ENCODE results near the gene PIGU.
"Not testable (repeated sequence)": the region's sequence is repeated elsewhere in the genome, so short reads cannot be mapped to it uniquely, and the experiment has no call there.

The PIGU gene

DNA sequence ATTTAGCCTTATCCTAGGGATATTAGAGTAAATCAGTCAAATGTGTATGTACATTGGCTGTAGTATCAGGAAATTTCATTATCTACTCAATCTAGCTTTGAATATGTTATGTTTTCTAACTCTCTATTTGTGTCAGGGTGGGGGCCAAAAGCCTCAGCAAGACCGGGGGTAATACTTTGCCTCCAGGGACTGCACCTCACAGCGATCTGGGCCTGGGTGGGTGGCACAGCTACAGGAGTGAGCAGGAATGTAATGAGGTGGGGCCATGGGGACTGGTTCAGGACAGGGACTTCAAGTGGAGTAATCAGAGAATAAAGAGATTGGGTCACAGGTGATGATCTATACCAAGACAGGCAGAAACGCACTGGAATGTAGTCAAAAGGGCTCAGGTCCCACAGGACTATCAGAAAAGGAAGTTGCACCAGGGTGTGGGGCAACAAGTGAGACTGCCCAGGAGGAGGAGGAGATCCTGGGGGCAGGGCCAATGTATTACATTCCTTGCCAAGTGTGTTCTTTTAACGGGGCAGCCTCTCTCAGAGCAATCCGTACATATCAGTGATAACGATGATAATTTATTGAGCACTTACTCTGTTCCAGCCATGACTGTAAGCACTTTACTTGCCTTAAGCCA lies 54.0 kb downstream of the PIGU start:
- in situ Hi-C loops (cut with MboI; ENCODE audit: low pct_unique_long_range_greater_than_20kb, low sequenced_read_pairs, unreplicated experiment): no loop called here
- no peak for DNase-seq (ENCODE audit: low spot score)

GRCh38 chr20:34621383-34622367 lies 55.2 kb downstream of the PIGU start:
- in situ Hi-C loops (cut with MboI; ENCODE audit: low pct_unique_long_range_greater_than_20kb, low sequenced_read_pairs, unreplicated experiment): no loop called here
- TF ChIP-seq CTCF (IDR thresholded peaks at IDR 0.05; ENCODE audit: extremely low read depth, insufficient read depth, missing control alignments): no peak
- DNase-seq (ENCODE audit: low spot score): no peak

More for the DNA sequence above, 54.0 kb downstream of the PIGU start:
- TF ChIP-seq CTCF (IDR thresholded peaks at IDR 0.05; ENCODE audit: extremely low read depth, insufficient read depth, missing control alignments): no peak

- TF ChIP-seq CTCF (IDR thresholded peaks at IDR 0.05; ENCODE audit: extremely low read depth, insufficient read depth, missing control alignments): no peak
- no peak for DNase-seq (ENCODE audit: low spot score)
- in situ Hi-C loops (cut with MboI; ENCODE audit: low pct_unique_long_range_greater_than_20kb, low sequenced_read_pairs, unreplicated experiment): no loop called here
These were observed 55.9 kb downstream of the PIGU start for GRCh38 chr20:34621036-34621343.

GRCh38 chr20:34618676-34619075 lies 58.2 kb downstream of the PIGU start:
- no peak for DNase-seq (ENCODE audit: low spot score)
- TF ChIP-seq CTCF (IDR thresholded peaks at IDR 0.05; ENCODE audit: extremely low read depth, insufficient read depth, missing control alignments): no peak
- in situ Hi-C loops (cut with MboI; ENCODE audit: low pct_unique_long_range_greater_than_20kb, low sequenced_read_pairs, unreplicated experiment): no loop called here

DNA sequence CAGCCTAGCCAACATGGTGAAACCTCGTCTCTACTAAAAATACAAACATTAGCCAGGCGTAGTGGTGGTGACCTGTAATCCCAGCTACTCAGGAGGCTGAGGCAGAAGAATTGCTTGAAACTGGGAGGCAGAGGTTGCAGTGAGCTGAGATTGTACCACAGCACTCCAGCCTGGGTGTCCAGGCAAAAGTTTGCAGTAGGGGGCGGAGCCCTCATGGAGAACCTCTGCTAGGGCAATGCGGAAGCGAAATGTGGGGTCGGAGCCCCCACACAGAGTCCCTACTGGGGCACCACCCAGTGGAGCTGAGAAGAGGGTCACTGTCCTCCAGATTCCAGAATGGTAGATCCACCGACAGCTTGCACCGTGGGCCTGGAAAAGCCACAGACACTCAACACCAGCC lies 60.0 kb downstream of the PIGU start:
- DNase-seq (ENCODE audit: low spot score); in situ Hi-C loops (cut with MboI; ENCODE audit: low pct_unique_long_range_greater_than_20kb, low sequenced_read_pairs, unreplicated experiment): not testable (repeated sequence)

GRCh38 chr20:34615477-34615876 lies 61.4 kb downstream of the PIGU start:
- DNase-seq (ENCODE audit: low spot score): no peak
- in situ Hi-C loops (cut with MboI; ENCODE audit: low pct_unique_long_range_greater_than_20kb, low sequenced_read_pairs, unreplicated experiment): no loop called here
- no peak for TF ChIP-seq CTCF (IDR thresholded peaks at IDR 0.05; ENCODE audit: extremely low read depth, insufficient read depth, missing control alignments)

DNA sequence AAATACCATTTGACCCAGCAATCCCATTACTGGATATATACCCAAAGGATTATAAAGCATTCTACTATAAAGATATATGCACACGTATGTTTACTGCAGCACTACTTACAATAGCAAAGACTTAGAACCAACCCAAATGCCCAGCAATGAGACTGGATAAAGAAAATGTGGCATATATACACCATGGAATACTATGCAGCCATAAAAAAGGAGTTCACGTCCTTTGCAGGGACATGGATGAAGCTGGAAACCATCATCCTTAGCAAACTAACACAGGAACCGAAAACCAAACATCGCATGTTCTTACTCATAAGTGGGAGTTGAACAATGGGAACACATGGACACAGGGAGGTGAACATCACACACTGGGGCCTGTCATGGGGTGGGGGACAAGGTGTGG lies 64.9 kb downstream of the PIGU start:
- in situ Hi-C loops (cut with MboI; ENCODE audit: low pct_unique_long_range_greater_than_20kb, low sequenced_read_pairs, unreplicated experiment); DNase-seq (ENCODE audit: low spot score): not testable (repeated sequence)
